Activated T-cell treated with anti-CD3 and anti-CD28 coated beads for 4 hours (primary cell): Measurements from ENCODE around the gene CSRNP3.

Source experiments
- DNase-seq: peaks from one replicate; pipeline ENCODE4 v3.0.0-alpha.2; 2020

The CSRNP3 gene

GRCh38 chr2:165469417-165469816, at the start of gene CSRNP3:
Gene CSRNP3, plus strand, starts transcription at chr2:165469698. Its CDS starts 125,368 bp downstream, at chr2:165595066.
- DNase-seq = no peak

GRCh38 chr2:165420231-165420630, 49.3 kb upstream of the CSRNP3 start:
- no peak for DNase-seq

GRCh38 chr2:165423081-165423480, 46.4 kb upstream of the CSRNP3 start:
- no peak for DNase-seq

GRCh38 chr2:165425556-165425955, 43.9 kb upstream of the CSRNP3 start:
- no peak for DNase-seq

GRCh38 chr2:165427686-165428085, 41.8 kb upstream of the CSRNP3 start:
- DNase-seq = no peak

- DNase-seq = no peak
These were observed 40.6 kb upstream of the CSRNP3 start for GRCh38 chr2:165428926-165429325.

- DNase-seq = no peak
These were observed 38.5 kb upstream of the CSRNP3 start for GRCh38 chr2:165431014-165431413.

GRCh38 chr2:165432234-165432966, 37.1 kb upstream of the CSRNP3 start:
- no peak for DNase-seq

- DNase-seq = no peak
These were observed 34.5 kb upstream of the CSRNP3 start for GRCh38 chr2:165434865-165435496.

GRCh38 chr2:165435611-165436010, 33.9 kb upstream of the CSRNP3 start:
- DNase-seq = no peak

- DNase-seq = no peak
These were observed 32.9 kb upstream of the CSRNP3 start for GRCh38 chr2:165436559-165436958.

GRCh38 chr2:165440367-165440766, 29.1 kb upstream of the CSRNP3 start:
- DNase-seq = no peak

- no peak for DNase-seq
These were observed 26.0 kb upstream of the CSRNP3 start for GRCh38 chr2:165443511-165443910.

- no peak for DNase-seq
These were observed 21.1 kb upstream of the CSRNP3 start for GRCh38 chr2:165448406-165448805.

GRCh38 chr2:165450156-165450555, 19.3 kb upstream of the CSRNP3 start:
- no peak for DNase-seq

GRCh38 chr2:165452327-165452726, 17.2 kb upstream of the CSRNP3 start:
- DNase-seq = no peak

- no peak for DNase-seq
These were observed 15.9 kb upstream of the CSRNP3 start for GRCh38 chr2:165453561-165454094.

GRCh38 chr2:165454905-165455304, 14.6 kb upstream of the CSRNP3 start:
- DNase-seq = no peak

GRCh38 chr2:165456027-165456426, 13.5 kb upstream of the CSRNP3 start:
- DNase-seq = no peak

- DNase-seq = no peak
These were observed 7.1 kb upstream of the CSRNP3 start for GRCh38 chr2:165462443-165462842.

GRCh38 chr2:165466386-165466785, 3.1 kb upstream of the CSRNP3 start:
- DNase-seq = no peak

- no peak for DNase-seq
These were observed 1.6 kb upstream of the CSRNP3 start for GRCh38 chr2:165467921-165468320.

GRCh38 chr2:165470361-165470760, 863 bp downstream of the CSRNP3 start:
- no peak for DNase-seq

- no peak for DNase-seq
These were observed 2.0 kb downstream of the CSRNP3 start for GRCh38 chr2:165471349-165471950.
